HG03442 (cell line): ENCODE measurements around the gene STK11IP.

ENCODE experiments used
- ATAC-seq: cut with Tn5 transposase; IDR thresholded peaks from one replicate; pipeline ENCODE4 v1.9.1; 2021; ENCODE audit warnings: mild to moderate bottlenecking, moderate library complexity; ENCODE audit not compliant: unreplicated experiment

The STK11IP gene

GRCh38 chr2:219631904-219632759 lies 34.5 kb downstream of the STK11IP start:
- no peak for ATAC-seq

GRCh38 chr2:219632760-219633105 lies 35.1 kb downstream of the STK11IP start:
- ATAC-seq, result no peak

- no peak for ATAC-seq
Observed at GRCh38 chr2:219633276-219634065, 35.8 kb downstream of the STK11IP start.

- no peak for ATAC-seq
Observed at GRCh38 chr2:219634171-219634940, 36.7 kb downstream of the STK11IP start.

- no peak for ATAC-seq
Observed at GRCh38 chr2:219634951-219635751, 37.5 kb downstream of the STK11IP start.

GRCh38 chr2:219636144-219636915 lies 38.7 kb downstream of the STK11IP start:
- no peak for ATAC-seq

GRCh38 chr2:219636941-219637841 lies 39.5 kb downstream of the STK11IP start:
- no peak for ATAC-seq

- ATAC-seq, result no peak
Observed at GRCh38 chr2:219637842-219638185, 40.2 kb downstream of the STK11IP start.

- no peak for ATAC-seq
Observed at GRCh38 chr2:219638217-219638947, 40.7 kb downstream of the STK11IP start.

GRCh38 chr2:219638948-219639755 lies 41.5 kb downstream of the STK11IP start:
- no peak for ATAC-seq

GRCh38 chr2:219641390-219642068 lies 43.9 kb downstream of the STK11IP start:
- ATAC-seq, result no peak

- ATAC-seq, result no peak
Observed at GRCh38 chr2:219642069-219642454, 44.4 kb downstream of the STK11IP start.

GRCh38 chr2:219642465-219643083 lies 44.9 kb downstream of the STK11IP start:
- peak; percentile 98 for ATAC-seq

- no peak for ATAC-seq
Observed at GRCh38 chr2:219643084-219643473, 45.4 kb downstream of the STK11IP start.

GRCh38 chr2:219643788-219644398 lies 46.2 kb downstream of the STK11IP start:
- no peak for ATAC-seq
